Measurements from ENCODE around the gene LRRTM4.

DNA sequence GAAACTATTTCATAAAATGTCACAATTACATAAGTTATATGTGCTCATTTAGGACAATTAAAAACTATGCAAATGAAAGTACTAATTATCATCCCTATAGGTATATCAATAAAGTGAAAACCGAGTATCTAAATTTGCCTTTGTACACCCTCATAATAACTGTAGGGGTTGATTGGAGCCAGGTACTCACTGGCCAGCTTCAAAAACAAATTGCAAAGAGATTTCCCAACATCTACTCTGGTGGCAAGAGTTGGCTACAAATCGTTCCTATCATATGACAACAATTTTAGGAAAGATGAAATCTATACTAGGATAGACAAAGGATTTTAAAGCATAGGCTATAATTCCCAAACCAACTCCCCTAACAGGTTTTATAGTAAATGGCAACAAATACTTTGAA lies 556.4 kb downstream of the LRRTM4 start:
- TF ChIP-seq, protein P1, sequence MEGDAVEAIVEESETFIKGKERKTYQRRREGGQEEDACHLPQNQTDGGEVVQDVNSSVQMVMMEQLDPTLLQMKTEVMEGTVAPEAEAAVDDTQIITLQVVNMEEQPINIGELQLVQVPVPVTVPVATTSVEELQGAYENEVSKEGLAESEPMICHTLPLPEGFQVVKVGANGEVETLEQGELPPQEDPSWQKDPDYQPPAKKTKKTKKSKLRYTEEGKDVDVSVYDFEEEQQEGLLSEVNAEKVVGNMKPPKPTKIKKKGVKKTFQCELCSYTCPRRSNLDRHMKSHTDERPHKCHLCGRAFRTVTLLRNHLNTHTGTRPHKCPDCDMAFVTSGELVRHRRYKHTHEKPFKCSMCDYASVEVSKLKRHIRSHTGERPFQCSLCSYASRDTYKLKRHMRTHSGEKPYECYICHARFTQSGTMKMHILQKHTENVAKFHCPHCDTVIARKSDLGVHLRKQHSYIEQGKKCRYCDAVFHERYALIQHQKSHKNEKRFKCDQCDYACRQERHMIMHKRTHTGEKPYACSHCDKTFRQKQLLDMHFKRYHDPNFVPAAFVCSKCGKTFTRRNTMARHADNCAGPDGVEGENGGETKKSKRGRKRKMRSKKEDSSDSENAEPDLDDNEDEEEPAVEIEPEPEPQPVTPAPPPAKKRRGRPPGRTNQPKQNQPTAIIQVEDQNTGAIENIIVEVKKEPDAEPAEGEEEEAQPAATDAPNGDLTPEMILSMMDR (conservative IDR thresholded peaks at IDR 0.05 in 1 of 2, IDR thresholded peaks at IDR 0.05 in 1 of 2; ENCODE audit: low read depth in 1 of 2, low read length in 2 of 2) = no peak
- TF ChIP-seq EZH2 (IDR thresholded peaks at IDR 0.05; ENCODE audit: low read length, missing control alignments) = no peak
